Caco-2 (cell line): ENCODE results near the gene PDGFA. TPM values are rescaled to one million over a fixed set of nuclear protein-coding genes. Genes with fewer than 3 reads are reported as not detected.

ENCODE experiments used
- BruUV-seq: library from RNA; stranded (reverse); fragments of 400-500 nt; replicated peaks from 2 replicates; lab custom pipeline; 2021; lab: Mats Ljungman, UMichigan
- CTCF ChIA-PET: fragments of 300-600 bp; sonication (Branson Sonifier 250); formaldehyde crosslinking; loops from one replicate; lab custom pipeline; 2022; ENCODE audit warnings: antibody characterized with exemption; lab: Charles Lee
- POLR2A ChIA-PET: fragments of 300-600 bp; sonication (Branson Sonifier 250); formaldehyde crosslinking; loops from one replicate; lab custom pipeline; 2022; ENCODE audit warnings: antibody characterized with exemption; lab: Charles Lee
- DNase-seq, 2 experiments: peaks; one replicate each; pipeline versions ENCODE4 v3.0.0 to v3.0.0-alpha.2; 2020 to 2022
- H3K27me3 ChIP-seq: replicated peaks from 2 replicates; pipeline ENCODE4 v1.6.0; 2011; ENCODE audit warnings: low read length; ENCODE audit not compliant: control insufficient read depth, insufficient read depth
- H3K36me3 ChIP-seq: 2 replicates; pipeline ENCODE4 v1.5.1; 2011; ENCODE audit warnings: low read length; ENCODE audit not compliant: control insufficient read depth, insufficient read depth
- H3K4me1 ChIP-seq: fragments of 250-450 bp; sonication (Bioruptor Pico); 2 replicates; pipeline ENCODE4 v1.5.1; 2020; ENCODE audit warnings: mild to moderate bottlenecking
- H3K4me3 ChIP-seq: 2 replicates; pipeline ENCODE4 v1.5.1; 2011; ENCODE audit warnings: low read depth, mild to moderate bottlenecking, control low read depth, low read length
- H3K9me3 ChIP-seq: fragments of 250-450 bp; sonication (Bioruptor Pico); 2 replicates; pipeline ENCODE4 v1.5.1; 2020; ENCODE audit warnings: mild to moderate bottlenecking, moderate library complexity
- H3K27ac Mint-ChIP-seq: one replicate; pipeline ENCODE4 v1.8.0; 2022; ENCODE audit warnings: mixed read lengths; ENCODE audit not compliant: unreplicated experiment
- H3K27me3 Mint-ChIP-seq: one replicate; pipeline ENCODE4 v1.8.0; 2022; ENCODE audit warnings: mixed read lengths; ENCODE audit not compliant: insufficient read depth, unreplicated experiment
- H3K36me3 Mint-ChIP-seq: one replicate; pipeline ENCODE4 v1.8.0; 2022; ENCODE audit warnings: mild to moderate bottlenecking, mixed read lengths; ENCODE audit not compliant: insufficient read depth, unreplicated experiment
- H3K4me1 Mint-ChIP-seq: one replicate; pipeline ENCODE4 v1.8.0; 2022; ENCODE audit warnings: low read depth, mixed read lengths; ENCODE audit not compliant: unreplicated experiment
- H3K4me3 Mint-ChIP-seq: one replicate; pipeline ENCODE4 v1.8.0; 2022; ENCODE audit warnings: mild to moderate bottlenecking, moderate library complexity, mixed read lengths; ENCODE audit not compliant: unreplicated experiment
- H3K9me3 Mint-ChIP-seq: one replicate; pipeline ENCODE4 v1.8.0; 2022; ENCODE audit warnings: mixed read lengths; ENCODE audit not compliant: unreplicated experiment
- intact Hi-C: fragments of 100-400 bp; cut with micrococcal nuclease; formaldehyde crosslinking; loops from one replicate; pipeline ENCODE4 v1.10.0; 2022; ENCODE audit not compliant: unreplicated experiment
- total RNA-seq: library from RNA; stranded (reverse); gene quantifications from 2 replicates; pipeline ENCODE4 v1.2.3, GENCODE V29; 2022
- TF ChIP-seq, protein P1 (sequence below), 2 experiments: fragments of 200-600 bp in 1 of 2; IDR thresholded peaks; 1 replicate in 1 of 2; 2 replicates in 1 of 2; pipeline versions ENCODE4 v1.5.1 to v1.8.0; 2011 to 2022; ENCODE audit warnings: antibody characterized with exemption in 1 of 2, control low read depth in 1 of 2, inconsistent platforms in 1 of 2, low read depth in 1 of 2, low read length in 1 of 2, mild to moderate bottlenecking in 1 of 2, moderate library complexity in 1 of 2; ENCODE audit not compliant: insufficient read depth in 1 of 2, severe bottlenecking in 1 of 2, unreplicated experiment in 1 of 2

The PDGFA gene
- total RNA-seq, 1 experiment from 2014 or later = 78.5 TPM

- ChIA-PET POLR2A (no interaction called here), CTCF (no interaction called here)
- H3K27me3 ChIP-seq = no peaks in the 10 kb centered on the region
- H3K9me3 ChIP-seq = no peaks in the 10 kb centered on the region
- H3K4me3 ChIP-seq = no peak overlapping the region
- H3K4me1 ChIP-seq = peaks cover 14% of the 10 kb centered on the region; the same call in 1 of the 2 replicates
- H3K4me3 Mint-ChIP-seq = no peak overlapping the region
- intact Hi-C loops = no loop called here
- H3K9me3 Mint-ChIP-seq = no peaks in the 10 kb centered on the region
- BruUV-seq = no TSS peak
- H3K4me1 Mint-ChIP-seq = peaks cover 7% of the 10 kb centered on the region
- DNase-seq = no peak
- H3K27ac Mint-ChIP-seq = no peak overlapping the region
- no peaks in the 10 kb centered on the region for H3K36me3 Mint-ChIP-seq
- H3K27me3 Mint-ChIP-seq = no peaks in the 10 kb centered on the region
- no peaks in the 10 kb centered on the region for H3K36me3 ChIP-seq
- TF ChIP-seq, protein P1, sequence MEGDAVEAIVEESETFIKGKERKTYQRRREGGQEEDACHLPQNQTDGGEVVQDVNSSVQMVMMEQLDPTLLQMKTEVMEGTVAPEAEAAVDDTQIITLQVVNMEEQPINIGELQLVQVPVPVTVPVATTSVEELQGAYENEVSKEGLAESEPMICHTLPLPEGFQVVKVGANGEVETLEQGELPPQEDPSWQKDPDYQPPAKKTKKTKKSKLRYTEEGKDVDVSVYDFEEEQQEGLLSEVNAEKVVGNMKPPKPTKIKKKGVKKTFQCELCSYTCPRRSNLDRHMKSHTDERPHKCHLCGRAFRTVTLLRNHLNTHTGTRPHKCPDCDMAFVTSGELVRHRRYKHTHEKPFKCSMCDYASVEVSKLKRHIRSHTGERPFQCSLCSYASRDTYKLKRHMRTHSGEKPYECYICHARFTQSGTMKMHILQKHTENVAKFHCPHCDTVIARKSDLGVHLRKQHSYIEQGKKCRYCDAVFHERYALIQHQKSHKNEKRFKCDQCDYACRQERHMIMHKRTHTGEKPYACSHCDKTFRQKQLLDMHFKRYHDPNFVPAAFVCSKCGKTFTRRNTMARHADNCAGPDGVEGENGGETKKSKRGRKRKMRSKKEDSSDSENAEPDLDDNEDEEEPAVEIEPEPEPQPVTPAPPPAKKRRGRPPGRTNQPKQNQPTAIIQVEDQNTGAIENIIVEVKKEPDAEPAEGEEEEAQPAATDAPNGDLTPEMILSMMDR (IDR thresholded peaks at IDR 0.05; ENCODE audit: insufficient read depth in 1 of 2, low read depth in 1 of 2, low read length in 1 of 2, severe bottlenecking in 1 of 2, unreplicated experiment in 1 of 2) = no peak
Measured at GRCh38 chr7:454356-455109, 65.1 kb downstream of the PDGFA start.

DNA sequence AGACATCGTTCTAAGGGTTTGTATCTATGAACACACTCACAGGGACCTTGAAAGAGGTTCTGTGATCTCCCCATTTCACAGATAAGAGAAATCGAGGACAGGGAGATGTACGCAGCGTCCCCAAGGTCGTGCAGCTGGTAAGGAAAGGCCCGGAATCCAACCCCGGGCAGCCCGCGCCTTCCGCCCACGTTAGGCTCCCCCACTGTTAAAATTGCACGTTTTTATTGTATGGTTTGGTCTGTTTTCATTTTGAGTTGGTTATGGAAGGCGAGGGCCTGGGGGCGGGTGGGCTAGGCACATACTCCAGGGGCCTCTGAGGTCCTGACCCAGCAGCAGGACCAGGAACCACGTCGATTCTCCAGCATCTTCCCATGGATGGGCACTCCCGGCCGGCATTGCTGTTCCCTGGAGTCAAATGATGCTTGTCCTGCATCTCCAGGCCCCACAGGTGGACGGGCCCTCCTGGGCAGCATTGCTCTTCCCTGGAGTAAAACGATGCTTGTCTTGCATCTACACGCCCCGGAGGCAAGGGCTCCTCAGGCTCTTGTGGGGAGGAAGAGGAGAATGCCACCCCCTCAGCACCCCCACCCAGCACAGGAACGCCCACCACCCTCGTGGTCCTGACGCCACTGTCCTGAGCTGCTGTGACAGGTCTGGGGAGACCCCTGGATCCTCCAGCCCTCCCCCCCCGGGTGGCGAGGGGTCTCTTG lies 65.9 kb downstream of the PDGFA start:
- no peak overlapping the region for H3K4me3 Mint-ChIP-seq
- no peaks in the 10 kb centered on the region for H3K27me3 ChIP-seq
- H3K4me3 ChIP-seq = no peak overlapping the region
- H3K36me3 ChIP-seq = no peaks in the 10 kb centered on the region
- peaks cover 7% of the 10 kb centered on the region for H3K4me1 Mint-ChIP-seq
- intact Hi-C loops = no loop called here
- BruUV-seq = no TSS peak
- ChIA-PET POLR2A (no interaction called here), CTCF (no interaction called here)
- no peak overlapping the region for H3K27ac Mint-ChIP-seq
- TF ChIP-seq, protein P1 (IDR thresholded peaks at IDR 0.05; ENCODE audit: insufficient read depth in 1 of 2, low read depth in 1 of 2, low read length in 1 of 2, severe bottlenecking in 1 of 2, unreplicated experiment in 1 of 2) = no peak
- no peaks in the 10 kb centered on the region for H3K36me3 Mint-ChIP-seq
- DNase-seq = no peak
- H3K4me1 ChIP-seq = peaks cover 14% of the 10 kb centered on the region; the same call in 1 of the 2 replicates
- no peaks in the 10 kb centered on the region for H3K9me3 Mint-ChIP-seq
- no peaks in the 10 kb centered on the region for H3K27me3 Mint-ChIP-seq
- H3K9me3 ChIP-seq = no peaks in the 10 kb centered on the region

DNA sequence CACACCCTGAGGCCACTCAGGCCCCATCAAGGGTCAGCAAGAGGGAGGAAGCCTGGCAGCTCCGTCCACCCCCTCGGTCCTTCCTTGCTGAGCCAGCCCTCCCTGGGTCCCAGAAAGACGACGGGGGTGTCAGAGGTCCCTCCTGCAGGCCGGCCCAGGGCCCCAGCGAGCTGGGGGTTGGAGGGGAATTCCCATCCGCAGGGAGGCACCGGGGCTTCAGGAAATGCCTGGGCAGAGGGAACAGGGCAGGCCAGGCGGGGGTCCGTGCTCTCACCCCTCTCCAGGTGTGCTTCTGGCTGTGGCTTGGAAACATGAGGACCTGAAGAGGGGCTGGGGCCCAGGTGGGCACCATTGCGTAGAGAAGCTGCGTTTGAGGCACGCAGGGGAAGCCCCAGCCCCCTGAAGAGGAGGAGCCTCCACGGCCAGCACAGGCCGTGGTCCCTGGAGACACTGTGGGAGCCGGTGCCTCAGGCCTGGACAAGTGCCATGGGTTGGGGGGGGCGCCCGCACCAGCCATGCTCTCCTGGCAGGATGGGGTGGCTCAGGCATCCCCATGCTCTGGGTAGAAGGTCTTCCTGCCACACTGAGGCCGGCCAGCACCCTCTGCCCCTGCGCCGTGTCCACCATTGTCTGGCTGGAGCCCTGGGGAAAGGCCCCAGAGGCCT lies 66.7 kb downstream of the PDGFA start:
- Histone ChIP-seq H3K36me3 (no peaks in the 10 kb centered on the region), H3K4me3 (no peak overlapping the region), H3K4me1 (peaks cover 14% of the 10 kb centered on the region; the same call in 1 of the 2 replicates), H3K9me3 (no peaks in the 10 kb centered on the region), H3K27me3 (no peaks in the 10 kb centered on the region)
- ChIA-PET CTCF (no interaction called here), POLR2A (no interaction called here)
- Mint-ChIP-seq H3K27ac (no peak overlapping the region), H3K4me1 (peaks cover 7% of the 10 kb centered on the region), H3K27me3 (no peaks in the 10 kb centered on the region), H3K9me3 (no peaks in the 10 kb centered on the region), H3K36me3 (no peaks in the 10 kb centered on the region), H3K4me3 (no peak overlapping the region)
- intact Hi-C loops = no loop called here
- no peak for DNase-seq
- TF ChIP-seq, protein P1 (IDR thresholded peaks at IDR 0.05; ENCODE audit: insufficient read depth in 1 of 2, low read depth in 1 of 2, low read length in 1 of 2, severe bottlenecking in 1 of 2, unreplicated experiment in 1 of 2) = no peak
- BruUV-seq = no TSS peak
